Stimulated activated effector memory CD8-positive, alpha-beta T cell treated with anti-CD3 and anti-CD28 coated beads, Interleukin-12 subunit alpha, Interleukin-12 subunit beta, amount 100 ng/mL, for 72 hours (primary cell): ENCODE measurements around the gene ETV3L.
"Not testable (repeated sequence)": the region's sequence is repeated elsewhere in the genome, so short reads cannot be mapped to it uniquely, and the experiment has no call there.

Experiments used
- ATAC-seq: fragments of 150-1000 bp; cut with Tn5 transposase; 2 replicates; pipeline ENCODE4 v1.10.0; 2021
- DNase-seq, 2 donors: peaks; one replicate each; pipeline ENCODE4 v3.0.0; 2021 to 2022; ENCODE audit warnings: low spot score in 2 of 2
- H3K27ac Mint-ChIP-seq: one replicate; pipeline ENCODE4 v1.8.0; 2022; ENCODE audit warnings: mild to moderate bottlenecking, mixed read lengths
- H3K36me3 Mint-ChIP-seq: one replicate; pipeline ENCODE4 v1.8.0; 2022; ENCODE audit warnings: mild to moderate bottlenecking, mixed read lengths
- H3K4me1 Mint-ChIP-seq: one replicate; pipeline ENCODE4 v1.8.0; 2022; ENCODE audit warnings: mixed read lengths
- H3K4me3 Mint-ChIP-seq: one replicate; pipeline ENCODE4 v1.8.0; 2022; ENCODE audit warnings: mild to moderate bottlenecking, mixed read lengths
- H3K9me3 Mint-ChIP-seq: one replicate; pipeline ENCODE4 v1.8.0; 2022; ENCODE audit warnings: mixed read lengths

ETV3L gene

GRCh38 chr1:157101149-157101548 lies 1.5 kb upstream of the ETV3L start:
- Mint-ChIP-seq H3K27ac (no peak overlapping the region), H3K4me3 (no peak overlapping the region), H3K4me1 (peaks cover 36% of the 10 kb centered on the region), H3K36me3 (peaks cover 6% of the 10 kb centered on the region), H3K9me3 (no peaks in the 10 kb centered on the region)
- DNase-seq: no peak
- ATAC-seq: no peak

- H3K9me3 Mint-ChIP-seq, DNase-seq, H3K27ac Mint-ChIP-seq, H3K36me3 Mint-ChIP-seq, H3K4me3 Mint-ChIP-seq: not testable (repeated sequence)
- H3K4me1 Mint-ChIP-seq: peaks cover 18% of the 10 kb centered on the region
- ATAC-seq: peak; percentile 83
Measured at GRCh38 chr1:157098987-157099632, 498 bp downstream of the ETV3L start.

DNA sequence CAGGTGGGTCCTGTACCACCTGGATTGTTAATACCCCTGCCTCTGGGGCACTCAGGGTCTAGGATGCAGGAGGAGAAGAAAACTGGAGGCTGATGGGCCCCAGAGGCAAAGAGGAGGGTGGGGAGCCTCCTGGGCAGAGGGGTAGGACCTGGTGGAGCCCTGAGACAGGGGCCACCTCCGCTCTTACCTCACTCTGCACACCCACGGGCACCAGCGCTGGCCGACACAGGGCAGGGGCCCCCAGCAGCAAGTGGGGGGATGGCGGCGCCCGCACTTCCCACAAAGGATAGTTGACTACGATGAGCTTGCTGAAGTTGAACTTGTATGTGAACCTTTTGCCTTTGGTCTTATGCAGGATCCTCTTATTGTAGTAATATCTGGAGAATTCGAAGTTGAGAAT lies 1.1 kb downstream of the ETV3L start:
- Mint-ChIP-seq H3K27ac (peak overlapping the region; percentile 79), H3K4me1 (peaks cover 17% of the 10 kb centered on the region), H3K4me3 (no peak overlapping the region), H3K36me3 (peaks cover 6% of the 10 kb centered on the region), H3K9me3 (no peaks in the 10 kb centered on the region)
- DNase-seq (no peak), ATAC-seq (no peak)

DNA sequence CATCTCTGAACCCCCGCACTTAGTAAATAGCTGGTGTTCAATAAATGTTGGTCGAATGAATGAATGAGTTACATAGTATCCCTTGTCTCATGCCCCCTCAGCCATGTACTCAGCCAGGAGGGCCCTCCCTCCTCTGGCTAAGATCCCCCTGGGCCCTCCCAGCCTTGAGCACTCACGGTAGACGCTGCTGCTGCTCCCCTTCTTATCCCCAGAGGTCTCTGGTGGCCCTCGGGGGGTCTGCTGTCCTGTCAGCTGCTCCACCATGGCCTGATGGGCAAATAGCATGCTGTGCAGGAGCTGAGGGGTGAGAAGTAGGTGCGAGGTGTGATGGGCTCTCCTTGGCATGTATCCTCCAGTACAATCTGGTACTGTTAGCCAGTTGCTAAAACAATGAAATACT lies 1.9 kb downstream of the ETV3L start:
- Mint-ChIP-seq H3K36me3 (peaks cover 6% of the 10 kb centered on the region), H3K4me3 (no peak overlapping the region), H3K9me3 (no peaks in the 10 kb centered on the region), H3K4me1 (peaks cover 17% of the 10 kb centered on the region), H3K27ac (peak overlapping the region; percentile 53)
- no peak for DNase-seq
- no peak for ATAC-seq

- peaks cover 17% of the 10 kb centered on the region for H3K4me1 Mint-ChIP-seq
- H3K9me3 Mint-ChIP-seq: no peaks in the 10 kb centered on the region
- DNase-seq (no peak), ATAC-seq (no peak)
- peaks cover 6% of the 10 kb centered on the region for H3K36me3 Mint-ChIP-seq
- no peak overlapping the region for H3K4me3 Mint-ChIP-seq
- H3K27ac Mint-ChIP-seq: no peak overlapping the region
Measured at GRCh38 chr1:157096881-157097280, 2.7 kb downstream of the ETV3L start.

DNA sequence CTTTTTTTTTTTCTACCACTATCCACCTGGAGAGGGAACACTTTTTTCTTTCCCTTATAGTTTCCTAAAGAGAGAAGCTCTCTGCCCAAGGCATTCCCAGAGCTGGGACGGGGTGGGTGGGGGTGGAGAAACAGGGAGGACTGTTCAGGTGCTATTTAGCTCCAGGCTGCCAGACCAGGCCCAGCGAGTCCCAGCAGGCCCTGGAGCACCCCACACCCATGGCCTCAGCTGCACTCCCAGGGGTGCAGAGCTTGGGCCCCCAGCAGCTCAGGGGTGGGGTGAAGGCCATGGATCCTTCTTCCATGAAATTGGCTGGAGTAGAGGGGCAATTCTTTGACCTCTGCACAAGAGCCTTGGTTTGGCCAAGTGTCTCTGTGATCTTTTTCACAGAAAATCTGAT lies 4.1 kb downstream of the ETV3L start:
- no peak overlapping the region for H3K4me3 Mint-ChIP-seq

DNA sequence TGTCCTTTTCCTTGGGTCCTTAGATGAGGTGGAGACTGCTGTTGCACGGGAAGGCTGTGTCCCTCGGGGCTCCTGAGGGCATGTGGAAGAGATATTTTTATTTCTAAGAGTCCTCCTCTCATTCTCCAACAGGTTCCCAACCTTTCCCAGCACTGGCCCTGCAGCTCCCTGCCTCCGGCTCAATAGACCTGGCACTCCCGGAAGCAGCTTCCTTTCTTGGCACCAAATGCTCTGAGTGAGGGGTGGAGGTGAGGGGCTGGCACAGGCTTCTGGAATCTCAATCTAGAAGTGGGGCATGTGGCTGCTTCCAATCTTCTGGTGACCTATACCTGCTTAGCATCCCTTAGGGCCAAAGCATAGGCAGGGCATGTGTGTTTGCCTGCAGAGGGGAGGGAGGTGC lies 4.5 kb downstream of the ETV3L start:
- H3K9me3 Mint-ChIP-seq: no peaks in the 10 kb centered on the region
- H3K27ac Mint-ChIP-seq: no peak overlapping the region

More for the DNA sequence above, 4.1 kb downstream of the ETV3L start:
- H3K27ac Mint-ChIP-seq: no peak overlapping the region
- no peaks in the 10 kb centered on the region for H3K9me3 Mint-ChIP-seq
- ATAC-seq: no peak
- H3K4me1 Mint-ChIP-seq: peaks cover 17% of the 10 kb centered on the region
- no peak for DNase-seq
- H3K36me3 Mint-ChIP-seq: peaks cover 6% of the 10 kb centered on the region

GRCh38 chr1:157092831-157093230 lies 6.8 kb downstream of the ETV3L start:
- Mint-ChIP-seq H3K9me3 (no peaks in the 10 kb centered on the region), H3K36me3 (no peaks in the 10 kb centered on the region), H3K4me1 (peaks cover 8% of the 10 kb centered on the region), H3K4me3 (no peak overlapping the region), H3K27ac (no peak overlapping the region)
- no peak for DNase-seq
- ATAC-seq: no peak

More for the DNA sequence above, 4.5 kb downstream of the ETV3L start:
- DNase-seq (no peak), ATAC-seq (no peak)
- Mint-ChIP-seq H3K4me3 (no peak overlapping the region), H3K4me1 (peaks cover 22% of the 10 kb centered on the region), H3K36me3 (peaks cover 6% of the 10 kb centered on the region)

GRCh38 chr1:157091668-157092273 lies 7.8 kb downstream of the ETV3L start:
- Mint-ChIP-seq H3K27ac (no peak overlapping the region), H3K36me3 (no peaks in the 10 kb centered on the region), H3K4me1 (peaks cover 8% of the 10 kb centered on the region), H3K9me3 (no peaks in the 10 kb centered on the region), H3K4me3 (no peak overlapping the region)
- DNase-seq: no peak
- ATAC-seq: no peak

- ATAC-seq (no peak), DNase-seq (no peak)
- H3K4me3 Mint-ChIP-seq: no peak overlapping the region
- H3K4me1 Mint-ChIP-seq: peaks cover 8% of the 10 kb centered on the region
- H3K27ac Mint-ChIP-seq: no peak overlapping the region
- H3K9me3 Mint-ChIP-seq: no peaks in the 10 kb centered on the region
- H3K36me3 Mint-ChIP-seq: no peaks in the 10 kb centered on the region
Measured at GRCh38 chr1:157091186-157091585, 8.4 kb downstream of the ETV3L start.

GRCh38 chr1:157090771-157091170 lies 8.8 kb downstream of the ETV3L start:
- Mint-ChIP-seq H3K9me3 (no peaks in the 10 kb centered on the region), H3K27ac (no peak overlapping the region), H3K4me3 (no peak overlapping the region), H3K36me3 (no peaks in the 10 kb centered on the region), H3K4me1 (peaks cover 8% of the 10 kb centered on the region)
- DNase-seq (no peak), ATAC-seq (no peak)

GRCh38 chr1:157090196-157090647 lies 9.4 kb downstream of the ETV3L start:
- H3K36me3 Mint-ChIP-seq: no peaks in the 10 kb centered on the region
- peak overlapping the region; percentile 43 for H3K27ac Mint-ChIP-seq
- peak; percentile 84 for ATAC-seq
- no peaks in the 10 kb centered on the region for H3K9me3 Mint-ChIP-seq
- peak; percentile 90 to 93 for DNase-seq
- no peak overlapping the region for H3K4me3 Mint-ChIP-seq
- peaks cover 8% of the 10 kb centered on the region for H3K4me1 Mint-ChIP-seq

DNA sequence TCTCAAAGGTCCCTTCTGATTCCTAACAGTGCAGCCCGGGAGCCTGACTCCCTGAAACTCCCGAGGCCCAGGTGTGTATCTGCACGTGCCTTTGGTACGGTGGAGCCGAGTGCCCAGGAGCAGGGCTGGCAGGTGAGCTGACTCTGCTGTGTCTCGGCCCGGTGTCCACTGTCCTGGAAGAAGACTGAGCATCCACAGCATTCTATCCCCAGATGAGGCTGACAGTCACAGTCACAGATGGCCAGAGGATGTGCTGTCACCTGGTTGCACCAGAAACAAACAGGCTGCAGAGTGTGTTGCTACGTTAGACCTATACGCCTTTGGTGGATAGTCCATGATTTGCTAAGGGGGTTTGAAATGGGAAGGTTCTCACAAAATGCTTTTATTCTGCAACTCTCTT lies 9.8 kb downstream of the ETV3L start:
- peak overlapping the region; percentile 43 for H3K27ac Mint-ChIP-seq
- H3K4me1 Mint-ChIP-seq: peaks cover 8% of the 10 kb centered on the region
- no peaks in the 10 kb centered on the region for H3K36me3 Mint-ChIP-seq
- ATAC-seq (no peak), DNase-seq (no peak)
- no peaks in the 10 kb centered on the region for H3K9me3 Mint-ChIP-seq
- H3K4me3 Mint-ChIP-seq: no peak overlapping the region

DNA sequence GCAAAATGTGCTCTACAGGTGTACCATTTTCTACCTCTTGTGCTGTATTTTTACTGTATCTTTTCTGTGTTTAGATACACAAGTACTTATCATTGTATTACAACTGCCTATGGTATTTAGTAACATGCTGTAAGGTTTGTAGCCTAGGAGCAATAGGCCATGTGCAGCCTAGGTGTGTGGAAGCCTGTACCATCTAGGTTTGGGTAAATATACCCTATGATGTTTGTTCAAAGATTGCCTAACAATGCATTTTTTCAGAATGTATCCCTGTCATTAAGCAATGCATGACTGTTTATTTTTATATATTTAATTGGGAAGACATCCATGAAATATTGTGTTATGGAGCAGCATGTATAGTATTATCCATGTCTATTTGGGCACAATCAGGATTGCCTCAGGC lies 11.0 kb downstream of the ETV3L start:
- Mint-ChIP-seq H3K36me3 (no peaks in the 10 kb centered on the region), H3K4me1 (peaks cover 8% of the 10 kb centered on the region), H3K4me3 (no peak overlapping the region), H3K9me3 (no peaks in the 10 kb centered on the region), H3K27ac (no peak overlapping the region)
- DNase-seq (no peak), ATAC-seq (no peak)

DNA sequence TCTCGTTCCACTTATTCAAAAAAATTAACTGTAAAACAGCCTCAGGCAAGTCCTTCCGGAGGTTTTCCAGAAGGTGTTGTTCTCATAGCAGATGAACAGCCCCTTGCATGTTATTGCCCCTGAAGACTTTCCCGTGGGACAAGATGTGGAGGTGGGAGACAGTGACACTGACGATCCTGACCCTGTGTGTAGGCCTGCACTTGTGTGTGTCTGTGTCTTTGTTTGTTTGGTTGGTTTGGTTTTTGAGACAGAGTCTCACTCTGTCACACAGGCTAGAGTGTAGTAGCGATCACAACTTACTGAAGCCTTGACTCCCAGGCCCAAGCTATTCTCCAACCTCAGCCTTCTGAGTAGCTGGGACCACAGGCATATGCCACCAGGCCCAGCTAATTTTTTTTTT lies 12.6 kb downstream of the ETV3L start:
- no peaks in the 10 kb centered on the region for H3K9me3 Mint-ChIP-seq

DNA sequence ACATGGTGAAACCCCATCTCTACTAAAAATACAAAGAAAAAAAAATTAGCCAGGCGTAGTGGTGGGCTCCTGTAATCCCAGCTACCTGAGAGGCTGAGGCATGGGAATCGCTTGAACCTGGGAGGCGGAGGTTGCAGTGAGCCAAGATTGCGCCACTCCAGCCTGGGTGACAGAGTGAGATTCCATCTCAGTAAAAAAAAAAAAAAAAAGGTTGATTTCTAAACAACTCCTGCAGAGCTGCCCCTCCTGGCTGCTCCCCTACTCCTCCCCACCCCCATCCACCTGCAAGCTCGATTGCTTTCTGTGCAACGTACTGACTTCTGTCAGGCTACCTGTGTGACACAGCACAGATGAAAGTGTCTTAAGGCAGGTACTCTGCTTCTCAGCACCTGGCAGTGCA lies 13.3 kb downstream of the ETV3L start:
- H3K27ac Mint-ChIP-seq: no peak overlapping the region
- H3K9me3 Mint-ChIP-seq: no peaks in the 10 kb centered on the region
- peaks cover 8% of the 10 kb centered on the region for H3K4me1 Mint-ChIP-seq
- ATAC-seq (no peak), DNase-seq (no peak)
- no peaks in the 10 kb centered on the region for H3K36me3 Mint-ChIP-seq
- no peak overlapping the region for H3K4me3 Mint-ChIP-seq

More for the DNA sequence above, 12.6 kb downstream of the ETV3L start:
- Mint-ChIP-seq H3K27ac (no peak overlapping the region), H3K4me3 (no peak overlapping the region), H3K36me3 (no peaks in the 10 kb centered on the region), H3K4me1 (peaks cover 8% of the 10 kb centered on the region)
- ATAC-seq (no peak), DNase-seq (no peak)
